Measurements from ENCODE around the gene CHMP1A. TPM values are rescaled to one million over a fixed set of nuclear protein-coding genes. Genes with fewer than 3 reads are reported as not detected.
"Not testable (repeated sequence)": the region's sequence is repeated elsewhere in the genome, so short reads cannot be mapped to it uniquely, and the experiment has no call there.

Gene CHMP1A
- total RNA-seq, 1 donor: 110 TPM

- TF ChIP-seq, protein P1, sequence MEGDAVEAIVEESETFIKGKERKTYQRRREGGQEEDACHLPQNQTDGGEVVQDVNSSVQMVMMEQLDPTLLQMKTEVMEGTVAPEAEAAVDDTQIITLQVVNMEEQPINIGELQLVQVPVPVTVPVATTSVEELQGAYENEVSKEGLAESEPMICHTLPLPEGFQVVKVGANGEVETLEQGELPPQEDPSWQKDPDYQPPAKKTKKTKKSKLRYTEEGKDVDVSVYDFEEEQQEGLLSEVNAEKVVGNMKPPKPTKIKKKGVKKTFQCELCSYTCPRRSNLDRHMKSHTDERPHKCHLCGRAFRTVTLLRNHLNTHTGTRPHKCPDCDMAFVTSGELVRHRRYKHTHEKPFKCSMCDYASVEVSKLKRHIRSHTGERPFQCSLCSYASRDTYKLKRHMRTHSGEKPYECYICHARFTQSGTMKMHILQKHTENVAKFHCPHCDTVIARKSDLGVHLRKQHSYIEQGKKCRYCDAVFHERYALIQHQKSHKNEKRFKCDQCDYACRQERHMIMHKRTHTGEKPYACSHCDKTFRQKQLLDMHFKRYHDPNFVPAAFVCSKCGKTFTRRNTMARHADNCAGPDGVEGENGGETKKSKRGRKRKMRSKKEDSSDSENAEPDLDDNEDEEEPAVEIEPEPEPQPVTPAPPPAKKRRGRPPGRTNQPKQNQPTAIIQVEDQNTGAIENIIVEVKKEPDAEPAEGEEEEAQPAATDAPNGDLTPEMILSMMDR (IDR thresholded peaks at IDR 0.05; ENCODE audit: extremely low read depth, low read depth, low read length): no peak
- H3K4me3 ChIP-seq (ENCODE audit: insufficient read depth, low read length): peak within 1 kb of the TSS; percentile 80
- H3K9me3 ChIP-seq (ENCODE audit: low read depth, low read length): no peaks in the 10 kb centered on the region
- H2AFZ ChIP-seq (ENCODE audit: low read length): peak within 1 kb of the TSS; percentile 62
- no peaks in the 10 kb centered on the region for H3K36me3 ChIP-seq (ENCODE audit: insufficient read depth, low read length)
- peaks cover 4% of the 10 kb centered on the region for H3K27me3 ChIP-seq (ENCODE audit: insufficient read depth, low read length)
- H3K4me1 ChIP-seq (ENCODE audit: insufficient read depth, low read length): peaks cover 15% of the 10 kb centered on the region
- peak; percentile 99 for DNase-seq (ENCODE audit: insufficient read length, low spot score, missing footprints)
- peaks cover 3% of the 10 kb centered on the region for H3K79me2 ChIP-seq (ENCODE audit: insufficient read depth, low read length)
- H3K4me2 ChIP-seq (ENCODE audit: insufficient read depth, low read length): peak within 1 kb of the TSS; percentile 93
- peak within 1 kb of the TSS; percentile 82 for H3K27ac ChIP-seq (ENCODE audit: low read depth, low read length)
- H4K20me1 ChIP-seq (ENCODE audit: insufficient read depth, low read length): peaks cover 18% of the 10 kb centered on the region
Observed at GRCh38 chr16:89701425-89702406, 44.2 kb upstream of the CHMP1A start, which contains the start of gene SPATA2L. TSS of gene SPATA2L (minus strand) at chr16:89701705. CDS start at chr16:89701232, 473 bp downstream.

- H3K27me3 ChIP-seq (ENCODE audit: insufficient read depth, low read length): peaks cover 4% of the 10 kb centered on the region
- TF ChIP-seq, protein P1 (IDR thresholded peaks at IDR 0.05; ENCODE audit: extremely low read depth, low read depth, low read length): no peak
- H3K4me3 ChIP-seq (ENCODE audit: insufficient read depth, low read length): peak overlapping the region; percentile 80
- peak; percentile 93 for DNase-seq (ENCODE audit: insufficient read length, low spot score, missing footprints)
- no peaks in the 10 kb centered on the region for H3K9me3 ChIP-seq (ENCODE audit: low read depth, low read length)
- peak overlapping the region; percentile 82 for H3K27ac ChIP-seq (ENCODE audit: low read depth, low read length)
- H2AFZ ChIP-seq (ENCODE audit: low read length): no peak overlapping the region
- peaks cover 3% of the 10 kb centered on the region for H3K79me2 ChIP-seq (ENCODE audit: insufficient read depth, low read length)
- peak overlapping the region; percentile 93 for H3K4me2 ChIP-seq (ENCODE audit: insufficient read depth, low read length)
- peaks cover 18% of the 10 kb centered on the region for H4K20me1 ChIP-seq (ENCODE audit: insufficient read depth, low read length)
- peaks cover 11% of the 10 kb centered on the region for H3K4me1 ChIP-seq (ENCODE audit: insufficient read depth, low read length)
- H3K36me3 ChIP-seq (ENCODE audit: insufficient read depth, low read length): no peaks in the 10 kb centered on the region
Observed at GRCh38 chr16:89700649-89701424, 43.3 kb upstream of the CHMP1A start.

- Histone ChIP-seq H3K4me1 (ENCODE audit: insufficient read depth, low read length) (peaks cover 11% of the 10 kb centered on the region), H4K20me1 (ENCODE audit: insufficient read depth, low read length) (peaks cover 18% of the 10 kb centered on the region), H3K9me3 (ENCODE audit: low read depth, low read length) (no peaks in the 10 kb centered on the region), H3K36me3 (ENCODE audit: insufficient read depth, low read length) (no peaks in the 10 kb centered on the region), H2AFZ (ENCODE audit: low read length) (no peak overlapping the region), H3K27ac (ENCODE audit: low read depth, low read length) (peak overlapping the region; percentile 82), H3K27me3 (ENCODE audit: insufficient read depth, low read length) (peaks cover 4% of the 10 kb centered on the region), H3K79me2 (ENCODE audit: insufficient read depth, low read length) (peaks cover 3% of the 10 kb centered on the region), H3K4me2 (ENCODE audit: insufficient read depth, low read length) (peak overlapping the region; percentile 93), H3K4me3 (ENCODE audit: insufficient read depth, low read length) (peak overlapping the region; percentile 80)
- TF ChIP-seq, protein P1 (IDR thresholded peaks at IDR 0.05; ENCODE audit: extremely low read depth, low read depth, low read length): peak; percentile 25
- peak; percentile 100 for DNase-seq (ENCODE audit: insufficient read length, low spot score, missing footprints)
Observed at GRCh38 chr16:89700100-89700648, 42.7 kb upstream of the CHMP1A start.

DNA sequence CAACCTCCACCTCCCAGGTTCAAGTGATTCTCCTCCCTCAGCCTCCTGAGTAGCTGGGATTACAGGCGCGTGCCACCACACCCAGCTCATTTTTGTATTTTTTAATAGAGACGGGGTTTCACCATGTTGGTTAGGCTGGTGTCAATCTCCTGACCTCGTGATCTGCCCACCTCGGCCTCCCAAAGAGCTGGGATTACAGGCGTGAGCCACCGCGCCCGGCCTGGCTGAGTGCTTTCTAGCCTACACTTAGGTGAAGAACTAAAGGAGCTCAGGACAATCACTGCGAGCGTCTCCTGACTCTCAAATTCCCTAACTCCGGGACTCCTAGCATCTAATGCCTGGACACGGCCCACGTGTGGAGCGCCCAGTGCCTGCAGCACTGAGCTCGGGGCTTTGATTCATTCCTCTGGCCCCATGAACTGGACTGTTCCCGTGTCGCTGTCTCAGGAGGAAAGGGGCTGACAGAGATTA, 42.2 kb upstream of the CHMP1A start:
- Histone ChIP-seq H4K20me1 (ENCODE audit: insufficient read depth, low read length) (peaks cover 18% of the 10 kb centered on the region), H3K4me3 (ENCODE audit: insufficient read depth, low read length) (peak overlapping the region; percentile 80), H3K4me1 (ENCODE audit: insufficient read depth, low read length) (peaks cover 11% of the 10 kb centered on the region), H3K4me2 (ENCODE audit: insufficient read depth, low read length) (peak overlapping the region; percentile 93), H3K27ac (ENCODE audit: low read depth, low read length) (peak overlapping the region; percentile 82)
- DNase-seq (ENCODE audit: insufficient read length, low spot score, missing footprints); H3K36me3 ChIP-seq (ENCODE audit: insufficient read depth, low read length); H3K27me3 ChIP-seq (ENCODE audit: insufficient read depth, low read length); H3K9me3 ChIP-seq (ENCODE audit: low read depth, low read length); H3K79me2 ChIP-seq (ENCODE audit: insufficient read depth, low read length); H2AFZ ChIP-seq (ENCODE audit: low read length): not testable (repeated sequence)

DNA sequence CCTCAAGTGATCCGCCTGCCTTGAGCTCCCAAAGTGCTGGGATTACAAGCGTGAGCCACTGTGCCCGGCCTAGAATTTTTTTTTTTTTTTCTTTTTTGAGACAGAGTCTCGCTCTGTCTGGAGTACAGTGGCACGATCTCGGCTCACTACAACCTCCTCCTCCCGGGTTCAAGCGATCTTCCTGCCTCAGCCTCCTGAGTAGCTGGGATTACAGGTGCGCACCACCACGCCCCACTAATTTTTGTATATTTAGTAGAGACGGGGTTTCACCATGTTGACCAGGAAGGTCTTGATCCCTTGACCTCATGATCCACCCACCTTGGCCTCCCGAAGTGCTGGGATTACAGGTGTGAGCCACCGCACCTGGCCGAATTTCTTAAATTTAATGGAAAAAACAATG, 41.2 kb upstream of the CHMP1A start:
- H3K27ac ChIP-seq (ENCODE audit: low read depth, low read length); H3K36me3 ChIP-seq (ENCODE audit: insufficient read depth, low read length); H3K4me3 ChIP-seq (ENCODE audit: insufficient read depth, low read length); H3K27me3 ChIP-seq (ENCODE audit: insufficient read depth, low read length); H2AFZ ChIP-seq (ENCODE audit: low read length); H3K9me3 ChIP-seq (ENCODE audit: low read depth, low read length); H3K4me2 ChIP-seq (ENCODE audit: insufficient read depth, low read length); H3K79me2 ChIP-seq (ENCODE audit: insufficient read depth, low read length); DNase-seq (ENCODE audit: insufficient read length, low spot score, missing footprints): not testable (repeated sequence)
- Histone ChIP-seq H3K4me1 (ENCODE audit: insufficient read depth, low read length) (peaks cover 11% of the 10 kb centered on the region), H4K20me1 (ENCODE audit: insufficient read depth, low read length) (peaks cover 18% of the 10 kb centered on the region)
